Fibroblast of pulmonary artery (primary cell): Measurements from ENCODE around the gene MYO5B.

ENCODE experiments used
- DNase-seq: peaks from one replicate; pipeline ENCODE4 v3.0.0-alpha.2; 2010; ENCODE audit warnings: low read depth
- H3K4me3 ChIP-seq: replicated peaks from 2 replicates; pipeline ENCODE4 v1.5.1; 2011; ENCODE audit warnings: low read depth, mild to moderate bottlenecking, control low read depth, low read length, moderate library complexity
- CTCF ChIP-seq: IDR thresholded peaks from 2 replicates; pipeline ENCODE4 v1.5.1; 2011; ENCODE audit warnings: mild to moderate bottlenecking, control low read depth, low read length, inconsistent platforms; ENCODE audit errors: missing control alignments

MYO5B gene

GRCh38 chr18:50155406-50155805, 39.5 kb downstream of the MYO5B start:
- no peak for DNase-seq
- TF ChIP-seq CTCF = no peak
- no peak overlapping the region for H3K4me3 ChIP-seq

GRCh38 chr18:50154420-50154819, 40.5 kb downstream of the MYO5B start:
- no peak overlapping the region for H3K4me3 ChIP-seq
- no peak for DNase-seq
- TF ChIP-seq CTCF = no peak

GRCh38 chr18:50152900-50153299, 42.0 kb downstream of the MYO5B start:
- no peak for TF ChIP-seq CTCF
- DNase-seq = no peak
- H3K4me3 ChIP-seq = no peak overlapping the region

- H3K4me3 ChIP-seq = no peak overlapping the region
- no peak for TF ChIP-seq CTCF
These were observed 43.0 kb downstream of the MYO5B start for GRCh38 chr18:50151926-50152325.

GRCh38 chr18:50144540-50144939, 50.4 kb downstream of the MYO5B start:
- no peak overlapping the region for H3K4me3 ChIP-seq
- TF ChIP-seq CTCF = no peak
- no peak for DNase-seq

More at GRCh38 chr18:50151926-50152325, 43.0 kb downstream of the MYO5B start:
- DNase-seq = peak; percentile 56

GRCh38 chr18:50143886-50144285, 51.1 kb downstream of the MYO5B start:
- TF ChIP-seq CTCF = no peak
- no peak overlapping the region for H3K4me3 ChIP-seq
- no peak for DNase-seq

GRCh38 chr18:50143294-50143693, 51.7 kb downstream of the MYO5B start:
- TF ChIP-seq CTCF = no peak
- DNase-seq = no peak
- H3K4me3 ChIP-seq = no peak overlapping the region
